NT2/D1 (cell line): ENCODE measurements around the gene PTPRN2.

Source experiments
- DNase-seq: peaks from one replicate; pipeline ENCODE4 v3.0.0-alpha.2; 2011; ENCODE audit warnings: low read depth, low spot score
- H3K27me3 ChIP-seq: 2 replicates; pipeline ENCODE4 v1.6.0; 2011; ENCODE audit warnings: mild to moderate bottlenecking; ENCODE audit not compliant: insufficient read length, insufficient read depth
- H3K36me3 ChIP-seq: 2 replicates; pipeline ENCODE4 v1.6.1; 2011; ENCODE audit warnings: mild to moderate bottlenecking, low read length, mixed read lengths; ENCODE audit not compliant: insufficient read depth, insufficient read length
- H3K4me1 ChIP-seq: 2 replicates; pipeline ENCODE4 v1.5.1; 2011; ENCODE audit not compliant: insufficient read depth, insufficient read length
- H3K4me3 ChIP-seq: 2 replicates; pipeline ENCODE4 v1.5.1; 2011; ENCODE audit warnings: low read depth; ENCODE audit not compliant: insufficient read length
- H3K9ac ChIP-seq: 2 replicates; pipeline ENCODE4 v1.6.0; 2011; ENCODE audit warnings: low read depth; ENCODE audit not compliant: insufficient read length
- H3K9me3 ChIP-seq: 2 replicates; pipeline ENCODE4 v1.5.1; 2011; ENCODE audit warnings: mild to moderate bottlenecking, low read length; ENCODE audit not compliant: insufficient read depth
- SUZ12 ChIP-seq: IDR thresholded peaks from 2 replicates; pipeline ENCODE4 v1.6.1; 2011; ENCODE audit not compliant: insufficient read length, insufficient read depth; ENCODE audit errors: extremely low read depth
- YY1 ChIP-seq: IDR thresholded peaks from 2 replicates; pipeline ENCODE4 v1.6.1; 2011; ENCODE audit not compliant: insufficient read length, insufficient read depth
- ZNF274 ChIP-seq: IDR thresholded peaks from 2 replicates; pipeline ENCODE4 v1.6.1; 2011; ENCODE audit warnings: mild to moderate bottlenecking, low read depth, low read length

PTPRN2 gene

GRCh38 chr7:157763279-157764000 lies 824.2 kb downstream of the PTPRN2 start:
- TF ChIP-seq SUZ12, result no peak
- TF ChIP-seq YY1, result no peak
- no peak for TF ChIP-seq ZNF274
- Histone ChIP-seq H3K9ac (no peak overlapping the region), H3K4me1 (no peaks in the 10 kb centered on the region), H3K27me3 (no peaks in the 10 kb centered on the region), H3K36me3 (no peaks in the 10 kb centered on the region), H3K9me3 (no peaks in the 10 kb centered on the region), H3K4me3 (no peak overlapping the region)
- no peak for DNase-seq

DNA sequence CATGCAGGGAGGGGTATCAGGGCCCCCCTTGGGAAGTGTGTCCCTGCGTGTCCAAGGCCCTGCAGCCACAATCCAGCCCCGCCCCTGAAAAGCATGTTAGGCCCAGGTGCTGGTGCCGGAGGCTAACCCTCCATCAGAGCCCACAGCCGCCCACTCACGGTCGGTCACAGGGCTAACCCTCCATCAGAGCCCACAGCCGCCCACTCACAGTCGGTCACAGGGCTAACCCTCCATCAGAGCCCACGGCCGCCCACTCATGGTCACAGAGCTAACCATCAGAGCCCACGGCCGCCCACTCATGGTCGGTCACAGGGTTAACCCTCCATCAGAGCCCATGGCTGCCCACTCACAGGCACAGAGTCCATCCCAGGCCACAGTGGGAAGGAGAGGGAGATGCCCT lies 824.8 kb downstream of the PTPRN2 start:
- Histone ChIP-seq H3K36me3 (no peaks in the 10 kb centered on the region), H3K27me3 (no peaks in the 10 kb centered on the region), H3K9me3 (no peaks in the 10 kb centered on the region), H3K9ac (no peak overlapping the region), H3K4me3 (no peak overlapping the region), H3K4me1 (no peaks in the 10 kb centered on the region)
- TF ChIP-seq SUZ12, result no peak
- TF ChIP-seq YY1, result no peak
- TF ChIP-seq ZNF274, result no peak
- no peak for DNase-seq

- no peak for DNase-seq
- Histone ChIP-seq H3K9ac (no peak overlapping the region), H3K9me3 (no peaks in the 10 kb centered on the region), H3K27me3 (no peaks in the 10 kb centered on the region), H3K4me3 (no peak overlapping the region), H3K36me3 (no peaks in the 10 kb centered on the region), H3K4me1 (no peaks in the 10 kb centered on the region)
- TF ChIP-seq ZNF274 (no peak), YY1 (no peak), SUZ12 (no peak)
Measured at GRCh38 chr7:157760004-157760730, 827.5 kb downstream of the PTPRN2 start.

DNA sequence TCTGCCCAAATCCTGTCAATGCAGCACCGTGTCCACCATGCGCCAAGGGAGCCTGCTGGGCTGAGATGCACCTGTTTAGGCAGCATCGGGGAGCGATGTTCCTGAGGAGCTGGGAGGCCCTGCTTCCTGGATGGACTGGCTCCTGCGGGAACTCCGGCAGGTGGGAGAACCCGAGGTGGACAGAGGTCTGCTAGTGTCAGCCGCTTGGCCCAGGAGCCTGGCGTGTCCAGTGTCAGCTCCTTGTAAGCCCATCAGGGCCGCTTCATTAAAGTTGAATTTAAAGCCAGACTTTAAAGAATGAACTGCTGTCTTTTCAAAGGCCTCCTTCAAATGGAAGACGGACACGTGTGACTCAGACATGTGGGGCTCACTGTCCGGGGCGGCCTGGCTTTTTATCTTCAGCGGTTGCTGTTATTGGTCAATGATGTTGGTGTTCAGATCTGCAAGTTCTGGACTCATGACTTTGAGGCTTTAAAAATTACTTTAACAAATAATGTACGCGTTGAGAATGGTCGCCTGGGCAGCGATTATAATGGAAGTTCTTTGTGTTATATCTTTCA lies 828.3 kb downstream of the PTPRN2 start:
- Histone ChIP-seq H3K9me3 (no peaks in the 10 kb centered on the region), H3K4me3 (no peak overlapping the region), H3K27me3 (no peaks in the 10 kb centered on the region), H3K9ac (no peak overlapping the region), H3K4me1 (no peaks in the 10 kb centered on the region), H3K36me3 (no peaks in the 10 kb centered on the region)
- DNase-seq, result no peak
- TF ChIP-seq YY1 (no peak), ZNF274 (no peak), SUZ12 (no peak)

DNA sequence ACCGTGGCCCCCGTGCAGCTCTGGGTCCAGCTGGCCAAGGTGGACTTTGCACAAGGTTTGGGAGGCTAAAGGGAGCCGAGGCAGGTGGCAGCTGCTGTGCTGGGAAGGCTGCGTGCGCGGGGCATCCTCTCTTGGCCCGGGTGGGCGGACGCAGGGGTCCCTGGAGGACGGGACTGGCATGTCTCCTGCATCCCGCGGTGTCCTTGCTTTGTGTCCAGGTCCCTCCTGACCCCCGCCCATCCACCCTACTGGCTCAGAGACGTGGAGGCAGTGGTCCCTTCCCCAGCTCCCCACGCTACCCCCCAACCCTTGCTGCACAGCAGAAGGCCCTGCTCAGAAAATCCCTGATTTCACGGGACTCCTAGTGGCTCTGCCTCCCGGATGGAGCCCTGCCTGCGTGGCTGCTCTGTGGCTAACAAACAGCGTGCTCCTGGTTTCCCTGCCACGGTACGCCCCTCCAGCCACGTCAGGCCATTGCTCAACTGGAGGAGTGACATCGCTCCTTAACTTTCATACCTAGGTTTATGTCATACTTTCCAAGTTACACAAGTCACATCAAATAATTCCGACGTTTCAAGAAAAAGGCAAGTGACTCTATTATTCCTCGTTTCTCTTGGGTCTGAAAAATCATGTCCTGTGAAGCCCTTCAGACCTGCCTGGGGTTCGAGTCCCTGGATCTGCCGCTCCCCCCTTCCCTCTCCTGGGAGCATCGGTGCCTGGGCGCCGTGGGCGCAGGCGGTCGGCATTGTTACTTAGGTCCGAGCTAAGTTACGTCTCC lies 829.0 kb downstream of the PTPRN2 start:
- no peak overlapping the region for H3K9ac ChIP-seq
- no peaks in the 10 kb centered on the region for H3K27me3 ChIP-seq
- no peaks in the 10 kb centered on the region for H3K9me3 ChIP-seq
- no peak overlapping the region for H3K4me3 ChIP-seq
- TF ChIP-seq SUZ12 (no peak), ZNF274 (no peak), YY1 (no peak)
- DNase-seq, result no peak
- no peaks in the 10 kb centered on the region for H3K4me1 ChIP-seq
- H3K36me3 ChIP-seq, result no peaks in the 10 kb centered on the region

DNA sequence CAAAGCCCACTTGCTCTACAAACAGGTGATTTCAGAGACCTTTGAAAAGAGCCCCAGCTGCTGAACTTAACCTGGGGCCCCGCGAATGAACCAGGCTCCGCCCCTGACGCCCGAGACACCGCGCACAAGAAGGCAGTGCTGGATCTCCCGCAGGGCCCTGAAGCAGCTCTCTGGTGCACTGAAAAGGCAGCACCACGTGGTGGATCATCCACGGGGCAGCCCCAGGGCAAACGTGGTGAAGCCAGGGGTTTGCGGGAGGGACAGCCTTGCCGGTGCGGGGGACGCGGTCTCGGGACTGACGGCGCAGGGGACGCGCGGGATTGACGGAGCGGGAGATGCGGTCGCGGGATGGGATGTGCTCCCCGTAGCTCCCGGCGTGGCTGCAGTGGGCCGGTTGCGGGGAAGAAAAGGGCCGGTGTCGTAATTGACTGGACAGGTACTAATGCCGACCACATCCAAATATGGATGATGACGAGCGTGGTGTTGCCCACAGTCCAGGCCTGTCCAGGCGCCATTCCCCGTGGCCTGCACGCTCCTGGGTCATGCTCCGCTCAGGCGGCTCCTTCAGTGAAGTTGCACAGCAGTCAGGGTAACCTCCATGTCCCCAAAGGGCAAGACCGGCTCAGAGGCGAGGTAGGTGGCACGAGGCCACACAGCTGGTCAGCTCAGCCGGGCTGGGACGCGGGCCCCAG lies 829.7 kb downstream of the PTPRN2 start:
- Histone ChIP-seq H3K9ac (no peak overlapping the region), H3K4me1 (no peaks in the 10 kb centered on the region), H3K9me3 (no peaks in the 10 kb centered on the region), H3K27me3 (no peaks in the 10 kb centered on the region), H3K36me3 (no peaks in the 10 kb centered on the region), H3K4me3 (no peak overlapping the region)
- TF ChIP-seq ZNF274, result no peak
- no peak for TF ChIP-seq YY1
- no peak for TF ChIP-seq SUZ12
- no peak for DNase-seq
